Measurements from ENCODE around the gene DPCD. TPM values are rescaled to one million over a fixed set of nuclear protein-coding genes. Genes with fewer than 3 reads are reported as not detected.

The DPCD gene
- polyA plus RNA-seq, 1 of the 3 experiments (the other 2 are of a cell fraction) = 106 TPM

- TF ChIP-seq JUND (IDR thresholded peaks at IDR 0.05) (no peak), TAF1 (IDR thresholded peaks at IDR 0.05; ENCODE audit: borderline replicate concordance, low read depth, low read length) (no peak)
Observed at GRCh38 chr10:101655570-101655969, 67.4 kb downstream of the DPCD start (continued).

- Histone ChIP-seq H3K9me2 (no peaks in the 10 kb centered on the region), H3K4me3 (ENCODE audit: low read depth in 2 of 2, low read length in 1 of 2) (no peak overlapping the region), H3F3A (replicated peaks; ENCODE audit: insufficient read depth) (no peaks in the 10 kb centered on the region), H3K9me3 (no peaks in the 10 kb centered on the region), H3K9ac (no peak overlapping the region), H3K79me2 (ENCODE audit: insufficient read depth) (no peaks in the 10 kb centered on the region), H2AFZ (ENCODE audit: low read depth) (no peak overlapping the region), H3K4me1 (ENCODE audit: control insufficient read depth in 1 of 2, insufficient read depth in 2 of 2, low read depth in 1 of 2, low read length in 1 of 2) (no peaks in the 10 kb centered on the region), H3K27ac (ENCODE audit: low read depth in 2 of 2, low read length in 1 of 2) (no peak overlapping the region), H4K20me1 (ENCODE audit: insufficient read depth) (no peaks in the 10 kb centered on the region), H3K4me2 (no peak overlapping the region), H3K36me3 (replicated peaks in 1 of 2; ENCODE audit: control insufficient read depth in 1 of 2, insufficient read depth in 2 of 2, low read length in 1 of 2) (peaks cover 9 to 54% of the 10 kb centered on the region in 2 experiments), H3K27me3 (ENCODE audit: insufficient read depth) (no peaks in the 10 kb centered on the region)
- WGBS (ENCODE audit: low lambda C conversion rate) = 100% methylated on average over 2 of the region's 2 CpGs
- ChIA-PET POLR2A (no interaction called here), CTCF (interaction anchor here (1.2 to 2.1 kb wide), 2 partner anchors 54 to 515 kb away, joined by 3 to 6 read pairs; no protein-coding TSS in a partner anchor)
- no peak for DNase-seq
- TF ChIP-seq RFX5 (IDR thresholded peaks at IDR 0.05; ENCODE audit: low read length) = no peak
Observed at GRCh38 chr10:101656890-101657289, 68.8 kb downstream of the DPCD start.

- no peak overlapping the region for H2AFZ ChIP-seq (ENCODE audit: low read depth)
- H3K79me2 ChIP-seq (ENCODE audit: insufficient read depth) = no peaks in the 10 kb centered on the region
- CTCF ChIA-PET = interaction anchor here (1.4 kb wide), 1 partner anchor 122 kb away, joined by 4 read pairs; no protein-coding TSS in a partner anchor
- H3K27ac ChIP-seq (ENCODE audit: low read depth in 2 of 2, low read length in 1 of 2) = no peak overlapping the region
- no peaks in the 10 kb centered on the region for H3K27me3 ChIP-seq (ENCODE audit: insufficient read depth)
- no peaks in the 10 kb centered on the region for H4K20me1 ChIP-seq (ENCODE audit: insufficient read depth)
- DNase-seq = no peak
- no peaks in the 10 kb centered on the region for H3K9me2 ChIP-seq
- no peaks in the 10 kb centered on the region for H3K4me1 ChIP-seq (ENCODE audit: control insufficient read depth in 1 of 2, insufficient read depth in 2 of 2, low read depth in 1 of 2, low read length in 1 of 2)
- H3K4me2 ChIP-seq = no peak overlapping the region
- peaks cover 6 to 61% of the 10 kb centered on the region in 2 experiments for H3K36me3 ChIP-seq (replicated peaks in 1 of 2; ENCODE audit: control insufficient read depth in 1 of 2, insufficient read depth in 2 of 2, low read length in 1 of 2)
- H3K4me3 ChIP-seq (ENCODE audit: low read depth in 2 of 2, low read length in 1 of 2) = no peak overlapping the region
- 100% methylated on average over 3 of the region's 5 CpGs for WGBS (ENCODE audit: low lambda C conversion rate)
- POLR2A ChIA-PET = interaction anchor here (0.6 kb wide), 1 partner anchor 1664 kb away, joined by 4 read pairs; no protein-coding TSS in a partner anchor
- no peaks in the 10 kb centered on the region for H3F3A ChIP-seq (replicated peaks; ENCODE audit: insufficient read depth)
- TF ChIP-seq EZH2phosphoT487 (IDR thresholded peaks at IDR 0.05; ENCODE audit: borderline replicate concordance, low read depth) (no peak), NFIC (IDR thresholded peaks at IDR 0.05; ENCODE audit: borderline replicate concordance) (no peak), MXI1 (IDR thresholded peaks at IDR 0.05; ENCODE audit: low read depth, low read length) (no peak), TAF1 (IDR thresholded peaks at IDR 0.05; ENCODE audit: borderline replicate concordance, low read depth, low read length) (no peak), ELF1 (IDR thresholded peaks at IDR 0.05) (no peak)
- no peak overlapping the region for H3K9ac ChIP-seq
- H3K9me3 ChIP-seq = no peaks in the 10 kb centered on the region
Observed at GRCh38 chr10:101658975-101659374, 70.9 kb downstream of the DPCD start.

Small RNA genes within 50 kb of the gene (small RNA-seq; reads per million reads assigned to genes)
- 0 to 32.7 (median 10.2) reads per million in 7 experiments for gene MIR3158-1
- 0 reads per million in 7 experiments for gene RNU6-1165P

Other genes with a start within 250 kb of the DPCD start
- gene BTRC, start 234.2 kb upstream of the DPCD start, polyA plus RNA-seq (2012; rRNA removed) = 6.5 and 8.1 TPM in 2 replicates
- 22.0 and 27.3 TPM in 2 replicates for gene POLL, start 64 bp upstream of the DPCD start, polyA plus RNA-seq (2012; rRNA removed)
- 27.6 and 34.8 TPM in 2 replicates for gene FBXW4, start 106.8 kb downstream of the DPCD start, polyA plus RNA-seq (2012; rRNA removed)
- gene FGF8, start 187.8 kb downstream of the DPCD start, polyA plus RNA-seq (2012; rRNA removed) = 0.34 TPM in 1 of 2 replicates, not detected in the other
- gene NPM3, start 195.1 kb downstream of the DPCD start, polyA plus RNA-seq (2012; rRNA removed) = 89.3 and 105 TPM in 2 replicates
- 24.8 and 36.6 TPM in 2 replicates for gene OGA, start 230.1 kb downstream of the DPCD start, polyA plus RNA-seq (2012; rRNA removed)

Measured in SK-N-SH (cell line).